Esophagus squamous epithelium (tissue), 5 donors: Measurements from ENCODE around the gene FMN2. TPM values are rescaled to one million over a fixed set of nuclear protein-coding genes. Genes with fewer than 3 reads are reported as not detected.

Experiments used
- DNase-seq: peaks from one replicate; lab custom pipeline; 2025; lab: John Stamatoyannopoulos, UW
- H3K27ac ChIP-seq, 4 donors: fragments of 200-600 bp; sonication (generic); one replicate each; pipeline ENCODE4 v1.5.1; 2016 to 2019; ENCODE audit warnings: mild to moderate bottlenecking in 1 of 4
- H3K27me3 ChIP-seq, 4 donors: fragments of 200-600 bp; sonication (generic); 1 replicate in 3 of 4; 2 replicates in 1 of 4; pipeline versions ENCODE4 v1.5.1 to v1.6.0; 2017 to 2021; ENCODE audit warnings: antibody characterized with exemption in 1 of 4
- H3K36me3 ChIP-seq, 3 donors: fragments of 200-600 bp; sonication (generic); one replicate each; pipeline ENCODE4 v1.5.1; 2016 to 2019
- H3K4me1 ChIP-seq, 3 donors: fragments of 200-600 bp; sonication (generic); one replicate each; pipeline ENCODE4 v1.5.1; 2017 to 2019
- H3K4me3 ChIP-seq, 4 donors: fragments of 200-600 bp; sonication (generic); 1 replicate in 3 of 4; 2 replicates in 1 of 4; pipeline ENCODE4 v1.5.1; 2016 to 2019; ENCODE audit warnings: mild to moderate bottlenecking in 2 of 4, moderate library complexity in 1 of 4
- H3K9me3 ChIP-seq, 3 donors: fragments of 200-600 bp; sonication (generic); one replicate each; pipeline ENCODE4 v1.5.1; 2016 to 2019
- POLR2A ChIP-seq, 4 donors: fragments of 450-650 bp; IDR thresholded peaks; one replicate each; pipeline ENCODE4 v1.6.1; 2017; ENCODE audit warnings: antibody characterized with exemption in 4 of 4, mild to moderate bottlenecking in 4 of 4, moderate library complexity in 3 of 4
- WGBS, 2 donors: methylation state at CpG; one replicate each; pipeline ENCODE4 v1.1.5; 2018; 5-methylcytosine and 5-hydroxymethylcytosine counted together
- intact Hi-C: fragments of 100-400 bp; cut with DNase I; formaldehyde crosslinking; loops from one replicate; pipeline ENCODE4 v1.15.0; 2022
- total RNA-seq, 4 donors: library from RNA; depleted of rRNA; stranded (reverse); fragments of >200 nt; gene quantifications; one replicate each; pipeline ENCODE4 v1.1.0, GENCODE V29; 2016
- TF ChIP-seq, protein P1 (sequence below), 6 experiments: fragments of 450-650 bp in 4 of 6; fragments of 200-600 bp in 2 of 6; sonication (generic) in 2 of 6; IDR thresholded peaks; one replicate each; pipeline ENCODE4 v1.5.1; 2016 to 2019; ENCODE audit warnings: antibody characterized with exemption in 6 of 6, mild to moderate bottlenecking in 4 of 6, moderate library complexity in 4 of 6
- donor health status: DM: yes; HTN: yes; CAD: no.

FMN2 gene
- total RNA-seq: under 1 TPM in 2 of 4 donors, not detected in 2; 0.19 to 0.35 TPM

- peaks cover 0 to 71% (median 9%) of the 10 kb centered on the region in 4 donors for H3K27me3 ChIP-seq
- H3K4me3 ChIP-seq: peak within 1 kb of the TSS; percentile 4 to 58 (median 38)
- intact Hi-C loops: no loop called here
- 0 to 9% methylated on average over 11 to 16 of the region's 78 CpGs for WGBS, 2 donors
- no peaks in the 10 kb centered on the region for H3K9me3 ChIP-seq
- peaks cover 0 to 26% (median 6%) of the 10 kb centered on the region in 3 donors for H3K4me1 ChIP-seq
- H3K36me3 ChIP-seq: no peaks in the 10 kb centered on the region
- TF ChIP-seq, protein P1, sequence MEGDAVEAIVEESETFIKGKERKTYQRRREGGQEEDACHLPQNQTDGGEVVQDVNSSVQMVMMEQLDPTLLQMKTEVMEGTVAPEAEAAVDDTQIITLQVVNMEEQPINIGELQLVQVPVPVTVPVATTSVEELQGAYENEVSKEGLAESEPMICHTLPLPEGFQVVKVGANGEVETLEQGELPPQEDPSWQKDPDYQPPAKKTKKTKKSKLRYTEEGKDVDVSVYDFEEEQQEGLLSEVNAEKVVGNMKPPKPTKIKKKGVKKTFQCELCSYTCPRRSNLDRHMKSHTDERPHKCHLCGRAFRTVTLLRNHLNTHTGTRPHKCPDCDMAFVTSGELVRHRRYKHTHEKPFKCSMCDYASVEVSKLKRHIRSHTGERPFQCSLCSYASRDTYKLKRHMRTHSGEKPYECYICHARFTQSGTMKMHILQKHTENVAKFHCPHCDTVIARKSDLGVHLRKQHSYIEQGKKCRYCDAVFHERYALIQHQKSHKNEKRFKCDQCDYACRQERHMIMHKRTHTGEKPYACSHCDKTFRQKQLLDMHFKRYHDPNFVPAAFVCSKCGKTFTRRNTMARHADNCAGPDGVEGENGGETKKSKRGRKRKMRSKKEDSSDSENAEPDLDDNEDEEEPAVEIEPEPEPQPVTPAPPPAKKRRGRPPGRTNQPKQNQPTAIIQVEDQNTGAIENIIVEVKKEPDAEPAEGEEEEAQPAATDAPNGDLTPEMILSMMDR (IDR thresholded peaks at IDR 0.05): no peak
- no peak for TF ChIP-seq POLR2A (IDR thresholded peaks at IDR 0.05)
- H3K27ac ChIP-seq: no peak within 1 kb of the TSS
- no peak for DNase-seq
These were observed at the start of gene FMN2 for GRCh38 chr1:240091614-240092300. FMN2 (plus strand) TSS chr1:240091883; CDS start chr1:240092110, 227 bp downstream.

GRCh38 chr1:240044620-240045019, 47.1 kb upstream of the FMN2 start:
- no peak for DNase-seq
- H3K4me1 ChIP-seq: no peaks in the 10 kb centered on the region
- H3K36me3 ChIP-seq: no peaks in the 10 kb centered on the region
- no peaks in the 10 kb centered on the region for H3K27me3 ChIP-seq
- TF ChIP-seq, protein P1 (IDR thresholded peaks at IDR 0.05): no peak
- TF ChIP-seq POLR2A (IDR thresholded peaks at IDR 0.05): no peak
- H3K27ac ChIP-seq: no peak overlapping the region
- intact Hi-C loops: no loop called here
- H3K9me3 ChIP-seq: no peaks in the 10 kb centered on the region
- 64 to 75% methylated on average over 6 of the region's 6 CpGs for WGBS, 2 donors
- no peak overlapping the region for H3K4me3 ChIP-seq

GRCh38 chr1:240046000-240046399, 45.7 kb upstream of the FMN2 start:
- intact Hi-C loops: no loop called here
- H3K27ac ChIP-seq: no peak overlapping the region
- H3K9me3 ChIP-seq: no peaks in the 10 kb centered on the region
- 72 to 85% methylated on average over 8 of the region's 8 CpGs for WGBS, 2 donors
- no peak for DNase-seq
- H3K4me1 ChIP-seq: no peaks in the 10 kb centered on the region
- H3K27me3 ChIP-seq: no peaks in the 10 kb centered on the region
- H3K4me3 ChIP-seq: no peak overlapping the region
- no peaks in the 10 kb centered on the region for H3K36me3 ChIP-seq
- no peak for TF ChIP-seq POLR2A (IDR thresholded peaks at IDR 0.05)
- TF ChIP-seq, protein P1 (IDR thresholded peaks at IDR 0.05): no peak

- no peak overlapping the region for H3K27ac ChIP-seq
- 72 to 75% methylated on average over 9 of the region's 9 CpGs for WGBS, 2 donors
- intact Hi-C loops: no loop called here
These were observed 37.5 kb upstream of the FMN2 start for GRCh38 chr1:240054109-240054701.

DNA sequence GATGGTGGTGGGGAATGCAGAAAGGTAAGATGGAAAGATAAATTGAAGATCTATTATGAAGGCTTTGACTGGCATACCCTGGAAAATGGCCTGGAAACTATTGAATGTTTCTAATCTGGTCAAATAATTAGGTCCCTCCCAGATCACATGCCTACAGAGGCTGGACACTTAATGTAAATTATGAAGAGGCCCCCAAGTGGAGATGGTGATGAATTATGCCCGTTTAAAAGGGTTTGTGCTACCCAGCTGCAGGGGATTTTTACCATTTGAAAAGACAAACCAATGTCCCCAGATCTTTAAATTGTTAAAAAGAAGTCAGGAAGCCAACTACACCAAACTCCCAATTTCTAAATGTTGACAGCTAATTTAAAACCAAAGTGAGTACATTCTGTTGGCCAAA, 35.7 kb upstream of the FMN2 start:
- intact Hi-C loops: no loop called here
- DNase-seq: no peak
- no peak overlapping the region for H3K4me3 ChIP-seq
- H3K4me1 ChIP-seq: no peaks in the 10 kb centered on the region
- H3K27ac ChIP-seq: no peak overlapping the region
- TF ChIP-seq POLR2A (IDR thresholded peaks at IDR 0.05): no peak
- TF ChIP-seq, protein P1 (IDR thresholded peaks at IDR 0.05): no peak
- no peaks in the 10 kb centered on the region for H3K36me3 ChIP-seq
- no peaks in the 10 kb centered on the region for H3K9me3 ChIP-seq
- 47 to 55% methylated on average over 1 of the region's 1 CpG for WGBS, 2 donors
- no peaks in the 10 kb centered on the region for H3K27me3 ChIP-seq

More at GRCh38 chr1:240054109-240054701, 37.5 kb upstream of the FMN2 start:
- Histone ChIP-seq H3K36me3 (no peaks in the 10 kb centered on the region), H3K4me1 (no peaks in the 10 kb centered on the region), H3K4me3 (no peak overlapping the region), H3K9me3 (no peaks in the 10 kb centered on the region), H3K27me3 (no peaks in the 10 kb centered on the region)
- DNase-seq: no peak
- no peak for TF ChIP-seq POLR2A (IDR thresholded peaks at IDR 0.05)
- TF ChIP-seq, protein P1 (IDR thresholded peaks at IDR 0.05): no peak
